Stomach (tissue), 9 donors: Measurements from ENCODE around the gene ABCA7. TPM values are rescaled to one million over a fixed set of nuclear protein-coding genes. Genes with fewer than 3 reads are reported as not detected.

Experiments
- DNase-seq, 2 donors: peaks; one replicate each; pipeline versions ENCODE4 v3.0.0 to v3.0.0-alpha.2; 2013 to 2019
- H3K27ac ChIP-seq, 5 donors: fragments of 200-600 bp in 4 of 5; sonication (generic) in 4 of 5; one replicate each; pipeline ENCODE4 v1.5.1; 2013 to 2019; ENCODE audit warnings: mild to moderate bottlenecking in 1 of 5, moderate library complexity in 1 of 5
- H3K27me3 ChIP-seq, 3 donors: fragments of 200-600 bp; sonication (generic); one replicate each; pipeline ENCODE4 v1.5.1; 2017 to 2019; ENCODE audit warnings: mixed run types in 1 of 3
- H3K36me3 ChIP-seq, 4 donors: fragments of 200-600 bp; sonication (generic); 1 replicate in 3 of 4; 2 replicates in 1 of 4; pipeline ENCODE4 v1.5.1; 2016 to 2019
- H3K4me1 ChIP-seq, 4 donors: fragments of 200-600 bp; sonication (generic); one replicate each; pipeline ENCODE4 v1.5.1; 2016 to 2019
- H3K4me3 ChIP-seq, 4 donors: fragments of 200-600 bp; sonication (generic) in 3 of 4; one replicate each; pipeline ENCODE4 v1.5.1; 2016 to 2019; ENCODE audit warnings: mild to moderate bottlenecking in 1 of 4
- H3K9me3 ChIP-seq, 4 donors: fragments of 200-600 bp; sonication (generic); one replicate each; pipeline ENCODE4 v1.5.1; 2016 to 2019
- CTCF ChIP-seq, 7 experiments: fragments of 450-650 bp in 4 of 7; fragments of 200-600 bp in 3 of 7; sonication (generic) in 3 of 7; IDR thresholded peaks; one replicate each; pipeline ENCODE4 v1.5.1; 2016 to 2019; ENCODE audit warnings: antibody characterized with exemption in 7 of 7, control low read depth in 2 of 7, mild to moderate bottlenecking in 1 of 7
- EP300 ChIP-seq: sonication (generic); formaldehyde crosslinking; IDR thresholded peaks from one replicate; pipeline ENCODE4 v1.6.1; 2017; ENCODE audit warnings: antibody characterized with exemption
- POLR2A ChIP-seq, 4 donors: fragments of 450-650 bp; IDR thresholded peaks; one replicate each; pipeline ENCODE4 v1.6.1; 2016; ENCODE audit warnings: antibody characterized with exemption in 4 of 4, control low read depth in 2 of 4, mild to moderate bottlenecking in 1 of 4, moderate library complexity in 1 of 4
- POLR2AphosphoS5 ChIP-seq, 3 donors: sonication (generic); formaldehyde crosslinking; IDR thresholded peaks; one replicate each; pipeline ENCODE4 v1.6.1; 2016; ENCODE audit warnings: antibody characterized with exemption in 3 of 3
- WGBS, 5 donors: extraction: QIAGEN DNeasy Blood & Tissue Kit in 3 of 5; methylation state at CpG; one replicate each; pipeline versions ENCODE4 v1.1.5 to v1.1.7; 2013 to 2018; 5-methylcytosine and 5-hydroxymethylcytosine counted together
- intact Hi-C: fragments of 100-400 bp; cut with DNase I; formaldehyde crosslinking; loops from one replicate; pipeline ENCODE4 v1.15.1; 2023; ENCODE audit warnings: low total_unique reads
- polyA plus RNA-seq, 3 donors: library from polyadenylated mRNA; stranded (reverse); fragments of 200-250 nt; gene quantifications; one replicate each; pipeline ENCODE4 v1.2.3, GENCODE V29; 2013
- total RNA-seq, 5 donors: library from RNA; depleted of rRNA; stranded (reverse); fragments of >200 nt; gene quantifications; one replicate each; pipeline versions ENCODE4 v1.1.0 to v1.2.3, GENCODE V29; 2014 to 2016
- donor health status: healthy with polysubstance abuse.
- donor health status: Bipolar disorder and iron deficiency.
- donor health status: healthy.

The ABCA7 gene
- total and polyA plus RNA-seq, 8 donors, result 5.1 to 144 (median 34.7) TPM

GRCh38 chr19:1011831-1012333 is 28.0 kb upstream of the ABCA7 start:
- TF ChIP-seq CTCF (IDR thresholded peaks at IDR 0.05) (no peak), EP300 (no peak), POLR2AphosphoS5 (IDR thresholded peaks at IDR 0.05) (no peak)
- WGBS, 5 donors, result 91 to 96% (median 94%) methylated on average over 28 to 36 of the region's 36 CpGs
- Histone ChIP-seq H3K4me3 (no peak overlapping the region), H3K27ac (no peak overlapping the region), H3K27me3 (no peaks in the 10 kb centered on the region), H3K36me3 (peaks cover 42 to 74% (median 72%) of the 10 kb centered on the region in 4 donors), H3K4me1 (peaks cover 19 to 42% (median 30%) of the 10 kb centered on the region in 4 donors), H3K9me3 (no peaks in the 10 kb centered on the region)
- intact Hi-C loops, result no loop called here
- no peak for DNase-seq

GRCh38 chr19:1012334-1012733 is 27.6 kb upstream of the ABCA7 start:
- Histone ChIP-seq H3K27me3 (no peaks in the 10 kb centered on the region), H3K9me3 (no peaks in the 10 kb centered on the region), H3K4me3 (no peak overlapping the region), H3K27ac (no peak overlapping the region), H3K4me1 (peaks cover 23 to 47% (median 34%) of the 10 kb centered on the region in 4 donors), H3K36me3 (peaks cover 42 to 74% (median 72%) of the 10 kb centered on the region in 4 donors)
- WGBS, 5 donors, result 92 to 97% (median 94%) methylated on average over 10 to 18 of the region's 18 CpGs
- DNase-seq, result no peak
- intact Hi-C loops, result no loop called here
- no peak for TF ChIP-seq POLR2A (IDR thresholded peaks at IDR 0.05)
- TF ChIP-seq POLR2AphosphoS5 (IDR thresholded peaks at IDR 0.05), result no peak
- no peak for TF ChIP-seq EP300
- no peak for TF ChIP-seq CTCF (IDR thresholded peaks at IDR 0.05)

- DNase-seq, result no peak
- H3K4me1 ChIP-seq, result peaks cover 32 to 55% (median 43%) of the 10 kb centered on the region in 4 donors
- H3K36me3 ChIP-seq, result peaks cover 42 to 74% (median 71%) of the 10 kb centered on the region in 4 donors
- H3K27ac ChIP-seq, result no peak overlapping the region
- no peaks in the 10 kb centered on the region for H3K27me3 ChIP-seq
- intact Hi-C loops, result no loop called here
- TF ChIP-seq CTCF (IDR thresholded peaks at IDR 0.05) (no peak), EP300 (no peak), POLR2AphosphoS5 (IDR thresholded peaks at IDR 0.05) (no peak), POLR2A (IDR thresholded peaks at IDR 0.05) (no peak)
- WGBS, 5 donors, result 87 to 96% (median 93%) methylated on average over 9 to 10 of the region's 10 CpGs; no CpG with 5 or more reads in 1 of the 5 donors
- H3K9me3 ChIP-seq, result no peaks in the 10 kb centered on the region
- H3K4me3 ChIP-seq, result no peak overlapping the region
Measured at GRCh38 chr19:1013218-1013617, 26.7 kb upstream of the ABCA7 start.

- DNase-seq, result no peak
- H3K27me3 ChIP-seq, result no peaks in the 10 kb centered on the region
- H3K4me1 ChIP-seq, result peaks cover 44 to 67% (median 55%) of the 10 kb centered on the region in 4 donors
- TF ChIP-seq EP300 (no peak), POLR2A (IDR thresholded peaks at IDR 0.05) (no peak), POLR2AphosphoS5 (IDR thresholded peaks at IDR 0.05) (no peak), CTCF (IDR thresholded peaks at IDR 0.05) (no peak)
- H3K4me3 ChIP-seq, result no peak overlapping the region
- peaks cover 42 to 63% (median 61%) of the 10 kb centered on the region in 4 donors for H3K36me3 ChIP-seq
- 92 to 94% (median 94%) methylated on average over 36 to 49 of the region's 49 CpGs for WGBS, 5 donors
- intact Hi-C loops, result no loop called here
- no peaks in the 10 kb centered on the region for H3K9me3 ChIP-seq
- H3K27ac ChIP-seq, result no peak overlapping the region
Measured at GRCh38 chr19:1014161-1015060, 25.5 kb upstream of the ABCA7 start.
